GM21381 (cell line): ENCODE results near the gene KLHL34.

Experiments used
- ATAC-seq: cut with Tn5 transposase; IDR thresholded peaks from one replicate; pipeline ENCODE4 v1.9.1; 2021; ENCODE audit warnings: mild to moderate bottlenecking, moderate library complexity; ENCODE audit not compliant: unreplicated experiment

KLHL34 gene, protein sequence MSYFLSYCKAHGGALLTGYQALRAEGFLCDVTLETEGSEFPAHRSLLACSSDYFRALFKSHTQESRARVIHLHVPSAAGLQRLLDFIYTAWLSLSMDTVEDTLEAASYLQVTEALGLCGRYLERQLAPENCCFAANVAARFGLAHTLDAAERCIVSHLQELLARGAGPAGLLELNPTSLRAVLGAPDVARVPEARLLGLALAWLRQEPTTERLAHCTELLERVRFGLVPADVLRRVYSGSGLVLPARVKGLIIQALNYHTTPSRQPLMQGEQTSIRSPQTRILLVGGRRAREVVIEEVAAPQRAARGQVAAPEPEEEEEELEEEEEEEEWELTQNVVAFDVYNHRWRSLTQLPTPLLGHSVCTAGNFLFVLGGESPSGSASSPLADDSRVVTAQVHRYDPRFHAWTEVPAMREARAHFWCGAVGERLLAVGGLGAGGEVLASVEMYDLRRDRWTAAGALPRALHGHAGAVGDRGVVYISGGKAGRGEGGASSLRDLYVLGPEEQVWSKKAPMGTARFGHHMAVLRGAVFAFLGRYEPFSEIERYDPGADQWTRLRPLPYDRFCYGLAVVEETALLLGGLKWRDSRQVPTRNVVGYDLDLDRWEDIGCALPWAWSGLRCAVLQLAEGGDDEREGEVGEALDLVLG

DNA sequence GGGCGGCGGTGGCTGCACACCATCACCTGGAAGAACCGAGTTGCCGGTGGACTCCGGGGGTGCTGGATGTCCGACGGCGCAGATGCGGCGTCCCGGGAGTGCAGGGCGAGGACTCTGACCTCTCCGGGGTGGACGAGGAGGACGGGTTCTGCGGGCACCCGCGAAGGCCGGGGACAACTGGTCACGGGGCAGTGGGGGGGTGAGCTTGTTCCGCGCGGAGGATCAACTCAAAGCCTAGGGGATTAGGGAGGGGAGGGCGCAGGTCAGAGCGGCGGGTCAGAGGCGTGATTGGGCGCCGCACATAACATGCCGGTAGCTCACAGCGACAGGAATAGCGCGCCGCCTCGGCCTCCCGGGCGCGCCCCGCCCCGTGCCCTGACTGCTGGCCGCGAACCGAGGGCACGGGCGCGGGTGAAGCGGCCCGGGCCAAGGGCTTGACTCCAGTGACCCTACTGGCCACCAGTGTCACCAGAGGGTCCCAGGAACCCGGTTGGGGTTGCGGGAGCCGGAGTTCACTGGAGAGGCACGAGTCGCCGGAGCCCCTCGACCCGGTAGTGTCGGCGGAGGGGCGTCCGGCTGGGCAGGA, at the start of gene KLHL34:
Gene KLHL34, minus strand, starts transcription at position 179 of the 586 bp plus-strand sequence. CDS start 542 bp downstream, outside the sequence.
- ATAC-seq = no peak

DNA sequence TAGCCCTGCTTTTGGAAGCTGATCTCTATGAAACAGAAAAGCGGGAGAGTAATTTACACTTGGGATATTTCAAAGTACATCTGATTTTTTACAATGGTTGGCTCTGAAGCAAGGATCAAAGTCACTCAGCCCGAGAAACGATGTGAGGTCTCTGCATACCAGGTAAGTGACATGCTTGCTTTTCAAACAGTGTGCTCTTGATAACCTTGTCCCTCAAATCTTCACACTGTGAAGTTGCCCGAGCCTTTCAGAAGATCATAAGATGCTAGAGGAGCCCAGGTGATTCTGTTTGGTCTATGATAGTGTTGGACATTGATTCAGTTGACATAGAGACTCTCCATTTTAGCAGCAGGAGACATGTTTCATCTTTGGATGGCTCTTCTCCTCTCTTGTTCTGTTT, 47.1 kb upstream of the KLHL34 start:
- no peak for ATAC-seq

DNA sequence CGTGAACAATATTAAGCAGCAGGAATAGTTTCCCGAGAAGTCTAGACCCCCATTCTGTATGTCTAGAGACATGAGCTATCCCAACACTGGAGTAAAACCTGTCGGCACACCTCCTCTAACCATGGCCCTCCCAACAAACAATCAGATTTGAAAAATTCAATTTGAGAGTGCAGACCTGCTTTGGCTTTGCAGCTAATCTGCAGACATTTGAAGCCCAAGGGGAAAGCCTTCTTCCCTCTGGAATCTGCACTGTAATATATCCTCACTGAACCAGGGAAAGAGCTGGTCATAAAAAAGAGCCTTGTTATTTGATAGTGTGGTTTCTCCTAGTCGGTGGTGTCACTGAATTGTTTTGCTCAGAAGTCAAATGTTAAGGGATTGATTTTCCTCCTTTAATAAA, 44.6 kb upstream of the KLHL34 start:
- no peak for ATAC-seq

DNA sequence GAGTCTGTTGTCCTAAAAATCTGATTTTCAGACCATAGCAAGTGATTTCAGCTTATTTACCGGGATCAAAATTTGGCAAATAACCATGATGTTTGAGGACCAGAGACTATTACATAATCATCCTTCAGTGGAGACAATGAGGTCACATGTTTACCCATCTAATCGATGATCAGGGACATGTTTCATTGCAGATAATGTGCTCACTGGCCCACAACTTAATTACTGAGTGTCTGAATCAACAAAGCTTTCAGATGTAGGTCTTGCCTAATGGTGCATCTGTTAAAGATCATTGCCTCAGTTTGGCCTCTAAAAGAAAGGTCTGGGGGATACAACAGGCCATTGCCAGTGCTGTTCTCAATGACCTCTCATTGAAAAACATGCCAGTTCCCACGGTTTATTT, 42.8 kb upstream of the KLHL34 start:
- no peak for ATAC-seq

DNA sequence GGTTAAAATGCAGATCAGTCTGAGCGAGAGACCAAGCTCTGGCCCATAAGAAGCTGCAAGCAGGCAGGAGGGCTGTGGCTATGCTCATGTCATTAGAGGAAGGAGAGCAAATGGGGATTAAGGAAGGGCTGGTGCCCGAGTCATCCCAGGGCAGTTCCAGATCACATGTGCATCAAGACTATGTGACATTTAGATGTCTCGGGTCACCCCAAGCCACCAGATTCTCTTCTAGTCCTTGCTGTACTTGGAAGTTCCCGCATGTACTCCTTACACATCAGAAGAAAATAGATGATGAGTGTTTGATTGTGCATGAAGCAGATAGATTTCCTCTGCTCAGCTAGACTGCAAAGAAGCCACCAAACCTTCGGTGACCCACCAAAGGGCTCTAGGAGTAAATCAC, 42.1 kb upstream of the KLHL34 start:
- no peak for ATAC-seq

DNA sequence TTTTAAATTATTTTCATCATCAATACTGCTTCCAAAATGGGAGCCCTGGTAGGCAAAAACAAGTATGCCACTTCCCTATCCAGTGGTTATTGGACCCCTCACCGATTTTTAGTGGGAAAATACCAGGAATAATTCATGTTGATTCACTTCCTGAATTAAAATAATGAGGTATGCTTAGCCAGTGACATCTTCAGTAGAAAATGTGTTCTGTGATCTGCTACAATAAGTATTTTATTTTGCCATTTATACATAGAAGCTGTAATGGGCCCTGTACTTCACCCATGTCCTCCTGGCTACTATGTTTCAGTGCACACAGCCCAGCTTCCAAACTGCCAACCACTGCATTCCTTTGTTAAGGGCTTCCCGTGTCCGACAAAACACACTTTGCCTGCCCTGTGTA, 41.0 kb upstream of the KLHL34 start:
- ATAC-seq = no peak

DNA sequence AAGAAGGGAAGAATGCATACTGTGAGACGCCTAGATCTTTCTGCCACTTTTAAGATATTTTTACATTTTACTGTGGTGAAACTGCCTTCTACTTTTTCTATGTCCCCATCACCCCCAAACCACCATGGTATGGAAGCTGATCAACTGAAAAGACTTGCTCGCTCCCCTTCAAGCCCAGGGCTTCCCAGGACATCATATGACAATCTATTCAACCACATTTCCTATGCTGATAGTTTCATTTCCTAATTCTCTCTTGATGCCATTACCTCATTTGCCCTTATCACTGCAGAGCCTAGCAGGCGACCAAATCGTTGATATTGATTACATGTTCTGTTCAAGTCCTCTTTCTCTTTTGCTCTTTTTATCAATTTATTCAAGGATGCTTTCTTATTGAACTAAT, 40.1 kb upstream of the KLHL34 start:
- no peak for ATAC-seq

DNA sequence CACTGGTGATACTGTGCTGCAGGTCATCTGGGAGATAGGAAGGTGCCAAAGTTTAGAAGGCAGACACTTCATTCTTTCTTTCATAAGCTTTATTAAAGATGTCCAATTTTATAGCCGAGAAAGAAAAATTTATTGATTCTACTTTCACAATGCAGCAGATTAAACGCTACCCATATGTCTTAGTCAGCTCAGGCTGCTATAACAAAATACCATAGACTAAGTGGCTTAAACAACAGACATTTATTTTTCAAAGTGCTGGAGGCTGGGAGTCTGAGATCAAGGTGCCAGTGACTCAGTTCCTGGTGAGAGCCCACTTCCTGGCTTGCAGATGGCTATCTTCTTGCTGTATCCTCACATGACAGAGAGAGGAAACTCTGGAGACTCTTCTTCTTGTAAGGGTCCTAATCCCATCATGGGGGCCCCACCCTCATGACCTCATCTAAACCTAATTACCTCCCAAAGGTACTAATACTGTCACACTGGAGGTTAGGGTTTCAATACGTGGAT, 33.4 kb upstream of the KLHL34 start:
- no peak for ATAC-seq

DNA sequence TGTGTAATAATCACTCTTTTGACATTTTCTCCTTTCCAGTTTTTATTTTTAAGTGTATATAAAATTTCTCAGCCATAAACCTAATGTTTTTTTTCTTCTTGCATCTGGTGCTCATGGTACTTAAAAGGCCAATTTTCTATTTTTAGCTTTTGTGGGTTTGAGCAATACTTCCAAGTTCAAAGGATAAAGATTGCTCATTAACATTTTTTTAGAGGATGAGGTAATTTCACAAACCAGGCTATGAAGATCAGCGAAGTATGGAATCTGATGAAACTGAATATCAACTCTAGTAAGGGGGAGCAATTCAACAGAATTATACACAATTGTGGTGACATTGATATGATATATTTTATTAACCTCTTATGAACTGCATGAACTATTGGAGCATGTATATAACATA, 25.8 kb upstream of the KLHL34 start:
- no peak for ATAC-seq

DNA sequence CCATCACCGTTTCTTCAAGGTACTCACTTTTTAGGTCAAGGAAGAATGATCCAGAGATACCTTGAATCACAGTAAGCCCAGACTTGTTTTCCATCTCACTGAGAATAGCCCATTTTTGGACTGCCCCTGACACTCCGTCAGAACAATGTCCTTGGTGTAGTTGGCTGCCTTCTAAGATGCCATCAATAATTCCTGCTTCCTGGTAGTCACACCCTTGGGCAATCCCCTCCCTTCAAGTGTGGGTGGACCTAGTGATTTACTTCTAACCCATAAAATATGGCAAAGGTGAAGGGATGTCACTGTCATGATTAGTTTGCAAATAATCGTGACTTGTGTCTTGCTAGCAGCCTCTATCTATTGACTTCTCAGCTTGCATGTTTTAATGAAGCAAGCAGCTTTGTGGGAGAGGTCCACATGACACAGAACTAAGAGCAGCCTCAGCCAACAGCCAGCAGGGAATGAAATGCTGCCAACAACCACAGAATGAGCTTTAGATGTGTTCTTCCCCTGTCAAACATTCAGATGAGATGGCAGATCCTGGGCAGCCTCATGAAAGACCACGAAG, 20.0 kb upstream of the KLHL34 start:
- no peak for ATAC-seq

DNA sequence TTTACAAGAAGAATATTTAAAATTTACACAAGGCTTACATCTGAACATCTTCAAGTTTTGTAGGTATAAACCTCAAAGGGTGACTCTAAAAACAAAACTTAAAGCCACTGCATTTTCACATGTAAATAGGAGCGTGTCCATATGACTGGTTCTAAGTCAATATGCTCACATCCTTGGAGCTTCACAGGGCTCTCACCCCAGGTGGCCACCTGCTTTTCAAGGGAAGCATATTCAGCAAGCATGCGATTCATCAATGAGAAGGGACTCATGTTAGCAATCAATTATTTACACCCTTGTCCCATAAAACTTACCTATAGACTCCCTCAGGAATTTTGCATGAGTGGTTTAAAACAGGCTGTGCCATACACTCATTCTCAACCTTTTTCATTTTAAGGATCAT, 17.8 kb upstream of the KLHL34 start:
- no peak for ATAC-seq

DNA sequence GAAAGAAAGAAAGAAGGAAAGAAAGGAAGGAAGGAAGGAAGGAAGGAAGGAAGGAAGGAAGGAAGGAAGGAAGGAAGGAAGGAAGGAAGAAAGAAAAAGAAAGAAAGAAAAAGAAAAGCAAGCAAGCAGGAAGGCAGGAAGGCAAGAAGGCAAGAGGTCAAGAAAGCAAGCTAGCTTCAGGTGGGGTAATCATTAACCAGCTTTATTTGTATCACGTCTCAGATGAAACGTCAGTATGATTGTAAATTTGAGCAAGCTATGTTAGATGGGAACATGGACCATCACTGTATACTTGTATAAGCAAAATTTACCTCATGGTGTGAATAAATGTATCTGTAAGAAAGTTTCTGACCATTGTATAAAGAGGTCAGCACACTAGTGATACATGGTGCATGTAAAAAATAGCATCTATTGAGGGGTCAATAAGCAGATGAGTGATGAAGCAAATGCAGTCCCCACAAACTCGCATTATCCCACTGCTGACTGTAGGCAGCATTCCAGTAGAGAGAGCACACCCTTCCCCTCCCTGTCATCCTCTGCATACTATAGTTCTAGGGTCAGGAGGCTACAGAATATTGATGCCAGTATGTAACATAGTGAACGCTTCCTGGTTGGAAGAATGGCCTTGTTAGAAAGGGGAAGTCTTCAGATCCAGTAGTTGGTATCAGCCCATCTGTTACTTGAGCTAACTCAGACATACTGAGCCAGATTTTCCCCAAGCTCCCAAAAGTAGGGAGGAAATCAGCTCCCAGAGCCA, 16.5 kb upstream of the KLHL34 start:
- ATAC-seq = no peak

DNA sequence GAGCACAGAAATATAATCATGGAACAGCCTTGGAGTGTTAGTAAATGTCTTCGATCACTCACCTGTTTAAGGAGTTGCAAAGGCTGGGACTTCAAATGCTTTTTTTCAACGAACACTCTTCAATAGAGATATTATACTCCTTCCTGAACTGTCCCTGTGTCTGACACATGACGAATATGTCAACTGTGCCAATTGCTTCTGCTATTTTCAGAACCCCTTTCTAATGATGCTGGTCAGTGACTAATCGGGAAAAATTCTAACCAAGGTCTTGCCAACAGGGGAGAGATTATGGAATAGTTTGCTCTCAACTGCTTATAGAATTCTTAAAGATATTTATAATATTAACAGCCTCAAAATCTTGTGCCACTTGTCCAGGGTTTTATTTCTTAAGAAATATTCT, 8.5 kb upstream of the KLHL34 start:
- ATAC-seq = no peak

DNA sequence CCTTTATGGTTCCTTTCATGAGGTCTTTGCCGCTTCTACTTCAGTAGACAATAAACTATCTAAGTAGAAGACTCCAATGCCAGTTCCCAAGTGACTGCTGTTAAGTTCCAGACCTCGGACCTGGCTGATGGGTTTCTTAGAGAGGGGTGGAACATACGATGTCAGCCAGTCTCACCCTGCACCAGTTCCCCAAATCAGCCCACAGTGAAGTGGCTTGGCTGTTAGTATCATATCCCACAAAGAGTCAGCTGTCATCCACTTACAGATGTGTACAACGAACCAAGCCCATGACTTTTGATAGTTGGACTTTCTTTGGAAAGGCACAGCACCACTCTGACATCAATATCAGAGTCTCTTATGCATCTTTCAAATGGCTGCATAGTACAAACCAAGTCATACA, 8.1 kb upstream of the KLHL34 start:
- no peak for ATAC-seq

DNA sequence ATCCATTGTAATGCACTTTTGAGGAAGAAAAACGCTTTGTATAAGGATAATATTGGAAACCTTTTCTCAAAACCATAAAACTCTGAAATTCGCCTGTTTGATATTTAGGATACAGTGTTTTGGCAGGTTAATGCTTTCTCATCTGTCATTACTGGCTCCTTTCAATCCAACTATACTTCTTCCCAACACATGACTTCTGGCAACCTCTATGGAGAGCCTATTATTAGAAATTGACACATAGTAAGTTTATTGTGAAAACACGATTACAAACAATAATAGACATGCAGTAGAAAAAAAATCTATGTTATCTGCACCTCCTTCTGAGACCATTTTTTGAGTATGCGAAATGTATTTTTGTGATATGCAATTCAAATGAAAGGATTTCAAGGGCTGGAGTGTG, 4.6 kb upstream of the KLHL34 start:
- ATAC-seq = no peak

DNA sequence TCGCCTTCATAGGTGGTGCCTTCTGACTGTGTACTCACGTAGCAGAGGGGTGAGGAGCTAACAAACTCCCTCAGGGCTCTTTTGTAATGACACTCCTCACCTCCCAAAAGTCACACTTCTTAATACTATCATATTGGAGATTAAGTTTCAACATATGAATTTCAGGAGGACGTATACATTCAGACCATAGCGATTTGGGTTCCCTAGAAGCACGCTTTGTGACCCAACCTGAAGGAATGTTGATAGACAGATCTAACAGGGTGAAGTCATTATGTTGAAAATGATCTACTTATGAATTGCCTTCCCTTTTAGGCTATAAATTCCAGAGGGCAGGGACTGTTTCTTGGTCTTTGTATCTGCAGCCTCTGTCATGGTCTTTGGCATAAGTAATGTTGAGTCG, 3.2 kb upstream of the KLHL34 start:
- no peak for ATAC-seq

DNA sequence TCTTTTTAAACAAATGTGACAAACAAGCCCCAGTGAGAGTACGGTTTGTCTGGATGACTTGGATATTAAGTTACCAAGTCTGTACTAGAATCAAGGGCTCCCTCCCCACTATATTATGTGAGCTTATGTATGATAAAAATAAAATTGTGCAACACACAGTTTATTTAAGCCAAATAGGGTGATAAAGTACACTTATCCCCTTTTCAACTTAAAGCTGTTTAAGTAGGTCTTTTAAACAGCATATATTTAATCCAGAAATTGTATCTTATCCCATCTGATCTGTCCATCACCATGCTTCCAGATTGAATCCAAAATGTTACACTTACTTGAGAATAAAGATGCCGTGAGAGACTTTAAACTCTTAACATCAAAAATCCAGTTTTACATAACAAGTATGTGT, 2.0 kb upstream of the KLHL34 start:
- no peak for ATAC-seq

DNA sequence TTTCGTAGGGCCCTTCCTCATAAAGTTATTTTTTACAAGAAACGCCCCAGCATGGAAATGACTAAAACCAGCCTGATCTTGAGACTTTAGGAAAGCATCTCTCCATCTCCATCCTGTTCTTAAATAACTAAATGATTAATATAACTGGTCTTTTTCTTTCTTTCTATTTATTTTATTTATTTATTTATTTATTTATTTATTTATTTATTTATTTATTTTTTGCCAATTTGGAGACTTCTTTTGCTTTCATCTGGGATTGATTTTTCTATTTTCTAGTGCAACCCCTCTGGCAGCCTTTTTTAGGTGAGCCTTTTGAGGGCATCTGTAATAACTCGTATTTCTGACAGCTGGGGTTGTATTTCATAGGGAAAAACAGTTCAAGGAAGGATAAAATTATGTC, 1.2 kb upstream of the KLHL34 start:
- ATAC-seq = no peak

DNA sequence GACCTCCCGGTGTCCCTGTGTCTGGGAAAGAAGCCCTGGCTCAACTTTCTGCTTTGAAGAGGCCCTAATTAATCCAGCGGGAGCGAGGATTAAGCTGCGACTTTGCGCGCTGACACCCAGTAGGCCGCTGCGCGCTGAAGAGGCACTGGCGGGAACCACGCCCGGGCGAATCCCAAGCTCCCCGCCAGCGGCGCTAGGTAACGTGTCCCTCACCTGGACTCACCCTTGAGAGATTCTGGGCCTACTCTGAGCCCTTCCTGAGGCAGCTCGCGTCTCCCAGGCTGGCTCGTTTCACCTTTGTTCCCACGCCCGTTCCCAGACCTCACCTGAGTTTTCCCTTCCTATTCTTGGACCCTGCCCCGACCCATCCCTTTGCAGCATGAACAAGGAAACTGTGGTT, 616 bp upstream of the KLHL34 start:
- ATAC-seq = no peak

DNA sequence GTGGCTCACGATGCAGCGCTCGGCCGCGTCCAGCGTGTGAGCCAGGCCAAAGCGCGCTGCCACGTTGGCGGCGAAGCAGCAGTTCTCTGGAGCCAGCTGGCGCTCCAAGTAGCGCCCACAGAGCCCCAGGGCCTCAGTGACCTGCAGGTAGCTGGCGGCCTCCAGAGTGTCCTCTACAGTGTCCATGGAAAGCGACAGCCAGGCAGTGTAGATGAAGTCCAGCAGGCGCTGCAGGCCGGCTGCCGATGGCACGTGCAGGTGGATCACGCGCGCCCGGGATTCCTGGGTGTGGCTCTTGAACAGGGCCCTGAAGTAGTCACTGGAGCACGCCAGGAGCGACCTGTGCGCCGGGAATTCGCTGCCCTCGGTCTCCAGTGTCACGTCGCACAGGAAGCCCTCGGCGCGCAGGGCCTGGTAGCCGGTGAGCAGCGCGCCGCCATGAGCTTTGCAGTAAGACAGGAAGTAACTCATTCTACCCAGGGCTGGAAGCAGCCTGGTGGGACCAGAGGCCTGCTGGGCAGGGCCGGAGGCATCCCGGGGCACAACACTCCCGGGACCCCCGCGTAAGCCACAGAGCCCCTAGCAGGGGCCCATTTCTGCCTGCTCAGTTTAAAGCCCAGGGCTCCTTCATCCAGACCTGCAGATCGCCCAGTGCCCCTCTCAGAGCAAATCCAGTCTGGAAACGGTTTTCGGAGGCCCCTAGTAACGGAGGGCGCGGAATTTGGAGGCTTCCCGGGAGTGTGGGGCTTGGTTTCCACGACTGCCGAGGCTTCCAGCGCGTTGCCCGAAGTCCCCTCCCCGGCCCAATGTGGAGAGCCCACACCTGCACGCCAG, 595 bp downstream of the KLHL34 start:
- no peak for ATAC-seq
